Measurements from ENCODE around the gene CYSLTR1.
"Not testable (repeated sequence)": the region's sequence is repeated elsewhere in the genome, so short reads cannot be mapped to it uniquely, and the experiment has no call there.

CYSLTR1 gene

GRCh38 chrX:78327370-78328086 lies at the start of gene CYSLTR1:
Gene CYSLTR1 (minus strand): TSS chrX:78327611. CDS start chrX:78273746, 53,865 bp downstream.
- DNase-seq, result peak; percentile 67

GRCh38 chrX:78377186-78377585 lies 49.8 kb upstream of the CYSLTR1 start:
- DNase-seq, result no peak

- DNase-seq, result peak; percentile 61
These were observed 48.5 kb upstream of the CYSLTR1 start for GRCh38 chrX:78375894-78376293.

GRCh38 chrX:78366576-78366975 lies 39.2 kb upstream of the CYSLTR1 start:
- no peak for DNase-seq

GRCh38 chrX:78357342-78358055 lies 30.1 kb upstream of the CYSLTR1 start:
- DNase-seq, result no peak

- DNase-seq, result no peak
These were observed 6.1 kb upstream of the CYSLTR1 start for GRCh38 chrX:78333521-78333920.

- DNase-seq, result no peak
These were observed 4.3 kb upstream of the CYSLTR1 start for GRCh38 chrX:78331708-78332107.

- no peak for DNase-seq
These were observed 3.1 kb upstream of the CYSLTR1 start for GRCh38 chrX:78330540-78330939.

GRCh38 chrX:78330068-78330467 lies 2.7 kb upstream of the CYSLTR1 start:
- DNase-seq, result no peak

- DNase-seq, result no peak
These were observed 2.1 kb upstream of the CYSLTR1 start for GRCh38 chrX:78329486-78329885.

GRCh38 chrX:78326401-78326800 lies 1.0 kb downstream of the CYSLTR1 start:
- peak; percentile 38 for DNase-seq

GRCh38 chrX:78322863-78323262 lies 4.5 kb downstream of the CYSLTR1 start:
- peak; percentile 22 for DNase-seq

GRCh38 chrX:78321809-78322208 lies 5.6 kb downstream of the CYSLTR1 start:
- peak; percentile 69 for DNase-seq

GRCh38 chrX:78316265-78316664 lies 11.1 kb downstream of the CYSLTR1 start:
- peak; percentile 19 for DNase-seq

GRCh38 chrX:78315745-78316144 lies 11.7 kb downstream of the CYSLTR1 start:
- no peak for DNase-seq

- DNase-seq, result peak; percentile 16
These were observed 12.8 kb downstream of the CYSLTR1 start for GRCh38 chrX:78314561-78314960.

- DNase-seq, result no peak
These were observed 13.9 kb downstream of the CYSLTR1 start for GRCh38 chrX:78313526-78313925.

- DNase-seq, result no peak
These were observed 19.7 kb downstream of the CYSLTR1 start for GRCh38 chrX:78307665-78308064.

GRCh38 chrX:78303086-78303485 lies 24.3 kb downstream of the CYSLTR1 start:
- DNase-seq, result no peak

- not testable (repeated sequence) for DNase-seq
These were observed 26.5 kb downstream of the CYSLTR1 start for GRCh38 chrX:78300933-78301332.

- DNase-seq, result no peak
These were observed 43.9 kb downstream of the CYSLTR1 start for GRCh38 chrX:78283511-78283910.

- DNase-seq, result no peak
These were observed 90.3 kb downstream of the CYSLTR1 start for GRCh38 chrX:78237127-78237526.

GRCh38 chrX:78226047-78226446 lies 101.4 kb downstream of the CYSLTR1 start:
- not testable (repeated sequence) for DNase-seq
